ENCODE results near the gene ANO8. TPM values are rescaled to one million over a fixed set of nuclear protein-coding genes. Genes with fewer than 3 reads are reported as not detected.
A peak's percentile ranks its signal among the peaks of the same experiment; 100 is the strongest.

Gene ANO8
- total RNA-seq, 1 experiment from 2014 or later, result 3.0 TPM

DNA sequence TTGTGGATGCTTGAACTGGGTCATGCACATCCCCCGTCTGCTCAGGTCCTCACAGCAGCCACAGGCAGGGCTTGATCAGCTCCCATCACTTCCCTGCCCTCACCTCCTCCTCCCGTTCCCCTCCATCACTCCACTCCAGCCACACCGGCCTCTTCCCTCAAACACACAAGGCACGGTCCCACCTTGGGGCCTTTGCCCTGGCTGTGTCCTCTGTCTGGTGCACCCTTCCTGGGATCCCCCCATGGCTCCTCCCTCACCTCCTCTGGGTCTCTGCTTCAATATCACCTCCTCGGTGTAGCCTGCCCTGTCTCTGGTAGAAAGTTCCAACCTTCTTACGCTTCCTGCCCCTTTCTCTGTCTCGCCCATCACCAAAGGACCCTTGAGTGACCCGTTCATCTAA, 18.7 kb upstream of the ANO8 start:
- no peaks in the 10 kb centered on the region for H3K36me3 ChIP-seq
- H3K27ac ChIP-seq, result no peak overlapping the region
- DNase-seq, result no peak
- H3K27me3 ChIP-seq, result peaks cover 23% of the 10 kb centered on the region
- H3K4me3 ChIP-seq, result no peak overlapping the region
- H3K4me1 ChIP-seq, result peaks cover 8% of the 10 kb centered on the region; the same call in 1 of the 2 replicates
- H3K9me3 ChIP-seq (replicated peaks), result no peaks in the 10 kb centered on the region

GRCh38 chr19:17352608-17353280, 18.1 kb upstream of the ANO8 start:
- Histone ChIP-seq H3K9me3 (replicated peaks) (no peaks in the 10 kb centered on the region), H3K4me3 (no peak overlapping the region), H3K36me3 (no peaks in the 10 kb centered on the region), H3K27me3 (peaks cover 22% of the 10 kb centered on the region), H3K27ac (no peak overlapping the region), H3K4me1 (peaks cover 10% of the 10 kb centered on the region; the same call in 1 of the 2 replicates)
- DNase-seq, result no peak

DNA sequence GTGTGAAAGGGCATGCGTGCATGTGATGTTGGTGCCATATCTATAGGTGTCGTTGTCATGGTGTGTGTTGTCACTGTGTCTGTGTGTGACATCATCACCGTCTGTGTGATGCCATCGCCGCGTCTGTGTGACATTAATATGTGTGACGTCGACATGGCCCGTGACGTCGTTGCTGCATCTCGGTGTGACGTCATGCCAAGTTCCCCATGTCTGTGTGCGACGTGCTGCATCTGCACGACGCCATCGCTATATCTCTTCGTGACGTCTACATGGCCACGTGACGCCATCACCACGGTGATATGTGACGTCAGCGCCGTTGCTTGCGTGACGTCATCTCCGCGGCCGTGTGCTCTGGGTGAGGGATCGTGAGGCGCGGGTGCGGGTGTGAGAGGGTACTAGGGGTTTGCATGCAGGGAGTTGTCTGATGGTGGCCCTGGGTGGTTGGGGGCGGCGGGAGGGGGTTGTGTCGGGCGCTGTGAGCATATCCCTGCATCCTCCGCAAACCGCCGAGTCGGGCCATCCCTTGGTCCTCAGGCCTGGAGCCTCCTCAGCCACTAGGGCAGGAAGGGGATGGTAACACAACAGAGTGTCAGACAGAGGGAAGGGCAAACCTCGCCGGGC, 17.3 kb upstream of the ANO8 start:
- DNase-seq, result no peak
- peaks cover 19% of the 10 kb centered on the region for H3K27me3 ChIP-seq
- no peak overlapping the region for H3K27ac ChIP-seq
- H3K36me3 ChIP-seq, result no peaks in the 10 kb centered on the region
- H3K9me3 ChIP-seq (replicated peaks), result no peaks in the 10 kb centered on the region
- H3K4me3 ChIP-seq, result no peak overlapping the region
- H3K4me1 ChIP-seq, result peaks cover 18% of the 10 kb centered on the region

DNA sequence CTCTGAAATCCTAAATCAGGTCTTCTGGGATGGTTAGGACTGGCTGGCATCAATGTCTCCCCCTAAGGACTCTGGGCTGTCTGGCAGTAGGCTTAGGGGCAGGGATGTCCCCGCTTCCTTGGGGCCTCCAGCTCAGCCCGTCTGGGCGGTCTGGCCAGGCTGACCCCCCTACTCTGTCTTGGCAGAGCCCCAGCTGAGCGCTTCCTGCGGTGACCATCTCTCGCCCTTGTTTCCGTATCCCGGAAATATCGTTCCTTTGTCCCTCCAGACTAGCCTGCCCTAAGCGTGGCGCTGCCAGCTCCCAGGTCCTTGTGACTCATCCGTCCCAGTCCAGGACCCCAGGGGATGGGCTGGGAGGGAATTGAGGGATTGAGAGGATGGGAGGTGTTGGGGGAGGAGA, 14.0 kb upstream of the ANO8 start:
- no peaks in the 10 kb centered on the region; the same call in 1 of the 2 replicates for H3K36me3 ChIP-seq
- no peaks in the 10 kb centered on the region for H3K9me3 ChIP-seq (replicated peaks)
- H3K4me1 ChIP-seq, result peaks cover 18% of the 10 kb centered on the region
- H3K27me3 ChIP-seq, result peaks cover 9% of the 10 kb centered on the region
- H3K27ac ChIP-seq, result no peak overlapping the region
- peak overlapping the region; percentile 11 for H3K4me3 ChIP-seq
- DNase-seq, result peak; percentile 89 to 93

DNA sequence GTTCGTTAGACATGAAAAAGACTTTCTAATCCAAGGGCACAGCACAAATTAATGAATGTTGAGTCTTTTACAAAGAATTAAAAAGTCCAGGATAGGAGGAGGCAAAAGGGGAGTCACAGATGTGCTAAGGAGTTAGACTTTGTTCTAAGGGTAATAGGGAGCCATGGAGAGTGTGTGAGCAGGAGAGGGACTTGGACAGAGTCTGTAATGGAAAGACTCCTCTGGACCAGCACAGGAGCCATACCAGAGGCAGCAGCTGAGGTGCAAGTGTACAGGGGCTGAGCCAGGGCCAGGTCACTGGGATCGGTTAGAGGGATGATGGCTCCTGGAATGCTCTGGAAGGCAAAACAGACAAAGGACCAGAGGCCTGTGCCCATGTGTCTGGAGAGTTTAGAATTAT, 13.2 kb upstream of the ANO8 start:
- Histone ChIP-seq H3K27ac (no peak overlapping the region), H3K4me1 (peaks cover 18% of the 10 kb centered on the region), H3K27me3 (peaks cover 3% of the 10 kb centered on the region), H3K9me3 (replicated peaks) (no peaks in the 10 kb centered on the region), H3K4me3 (no peak overlapping the region), H3K36me3 (peaks cover 3% of the 10 kb centered on the region; the same call in 1 of the 2 replicates)
- no peak for DNase-seq

DNA sequence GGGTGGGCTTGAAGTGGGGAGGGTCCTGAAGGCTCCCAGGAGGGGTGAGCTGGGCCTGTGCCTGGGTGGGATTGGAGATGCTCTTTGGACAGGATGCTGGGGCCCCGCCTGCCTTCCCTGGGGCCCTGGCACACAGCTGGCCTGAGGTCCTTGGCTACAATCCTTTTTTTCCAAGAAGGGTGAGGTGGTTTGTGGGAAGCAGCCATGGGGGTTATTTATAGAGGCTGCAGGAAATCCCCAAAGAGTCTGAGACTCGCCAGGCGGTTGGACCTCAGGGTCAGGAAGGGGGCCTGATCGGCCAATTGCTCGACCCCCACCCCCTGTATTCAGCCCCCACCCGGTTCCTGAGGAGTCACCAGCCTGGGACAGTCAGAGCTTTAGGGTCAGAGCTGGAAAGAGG, 12.7 kb upstream of the ANO8 start:
- Histone ChIP-seq H3K9me3 (replicated peaks) (no peaks in the 10 kb centered on the region), H3K36me3 (peaks cover 3% of the 10 kb centered on the region; the same call in 1 of the 2 replicates), H3K27me3 (peaks cover 3% of the 10 kb centered on the region; the same call in 1 of the 2 replicates), H3K4me3 (no peak overlapping the region), H3K4me1 (peaks cover 18% of the 10 kb centered on the region), H3K27ac (no peak overlapping the region)
- peak in 1 of 2 experiments; percentile 52 for DNase-seq

GRCh38 chr19:17346109-17346671, 11.5 kb upstream of the ANO8 start:
- no peak overlapping the region for H3K27ac ChIP-seq

GRCh38 chr19:17341845-17342244, 7.2 kb upstream of the ANO8 start:
- Histone ChIP-seq H3K4me1 (peaks cover 2% of the 10 kb centered on the region; the same call in 1 of the 2 replicates), H3K27ac (no peak overlapping the region), H3K36me3 (peaks cover 11% of the 10 kb centered on the region; the same call in 1 of the 2 replicates), H3K9me3 (replicated peaks) (no peaks in the 10 kb centered on the region), H3K27me3 (no peaks in the 10 kb centered on the region), H3K4me3 (no peak overlapping the region)
- DNase-seq, result no peak

More at GRCh38 chr19:17346109-17346671, 11.5 kb upstream of the ANO8 start:
- peaks cover 2% of the 10 kb centered on the region; the same call in 1 of the 2 replicates for H3K27me3 ChIP-seq
- no peaks in the 10 kb centered on the region for H3K9me3 ChIP-seq (replicated peaks)
- peaks cover 10% of the 10 kb centered on the region; the same call in 1 of the 2 replicates for H3K36me3 ChIP-seq
- H3K4me3 ChIP-seq, result no peak overlapping the region
- DNase-seq, result peak; percentile 72 to 87
- peaks cover 18% of the 10 kb centered on the region for H3K4me1 ChIP-seq

GRCh38 chr19:17341386-17341785, 6.7 kb upstream of the ANO8 start:
- no peak overlapping the region for H3K27ac ChIP-seq
- H3K36me3 ChIP-seq, result peaks cover 11% of the 10 kb centered on the region; the same call in 1 of the 2 replicates
- no peak for DNase-seq
- no peaks in the 10 kb centered on the region for H3K27me3 ChIP-seq
- H3K4me3 ChIP-seq, result no peak overlapping the region
- H3K9me3 ChIP-seq (replicated peaks), result no peaks in the 10 kb centered on the region
- peaks cover 2% of the 10 kb centered on the region; the same call in 1 of the 2 replicates for H3K4me1 ChIP-seq

DNA sequence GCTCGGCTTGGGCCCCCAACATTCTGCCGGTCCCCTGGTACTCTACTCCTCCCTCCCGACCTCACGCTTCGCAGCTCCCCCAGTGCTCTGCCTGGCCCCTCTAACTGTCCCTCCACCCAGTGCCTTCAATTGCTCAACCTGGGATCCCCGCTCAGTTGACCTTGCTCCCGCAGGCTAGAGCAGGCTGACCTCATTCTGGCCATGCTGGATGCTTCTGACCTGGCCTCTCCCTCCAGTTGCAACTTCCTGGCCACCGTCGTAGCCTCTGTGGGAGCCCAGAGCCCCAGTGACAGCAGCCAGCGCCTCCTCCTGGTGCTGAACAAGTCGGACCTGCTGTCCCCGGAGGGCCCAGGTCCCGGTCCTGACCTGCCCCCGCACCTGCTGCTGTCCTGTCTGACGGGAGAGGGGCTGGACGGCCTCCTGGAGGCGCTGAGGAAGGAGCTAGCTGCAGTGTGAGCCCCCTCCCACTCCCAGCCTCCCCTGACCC, 6.3 kb upstream of the ANO8 start:
- no peak overlapping the region for H3K27ac ChIP-seq
- peaks cover 2% of the 10 kb centered on the region; the same call in 1 of the 2 replicates for H3K4me1 ChIP-seq
- no peaks in the 10 kb centered on the region for H3K27me3 ChIP-seq
- H3K9me3 ChIP-seq (replicated peaks), result no peaks in the 10 kb centered on the region
- peaks cover 11% of the 10 kb centered on the region; the same call in 1 of the 2 replicates for H3K36me3 ChIP-seq
- no peak overlapping the region for H3K4me3 ChIP-seq
- DNase-seq, result no peak

DNA sequence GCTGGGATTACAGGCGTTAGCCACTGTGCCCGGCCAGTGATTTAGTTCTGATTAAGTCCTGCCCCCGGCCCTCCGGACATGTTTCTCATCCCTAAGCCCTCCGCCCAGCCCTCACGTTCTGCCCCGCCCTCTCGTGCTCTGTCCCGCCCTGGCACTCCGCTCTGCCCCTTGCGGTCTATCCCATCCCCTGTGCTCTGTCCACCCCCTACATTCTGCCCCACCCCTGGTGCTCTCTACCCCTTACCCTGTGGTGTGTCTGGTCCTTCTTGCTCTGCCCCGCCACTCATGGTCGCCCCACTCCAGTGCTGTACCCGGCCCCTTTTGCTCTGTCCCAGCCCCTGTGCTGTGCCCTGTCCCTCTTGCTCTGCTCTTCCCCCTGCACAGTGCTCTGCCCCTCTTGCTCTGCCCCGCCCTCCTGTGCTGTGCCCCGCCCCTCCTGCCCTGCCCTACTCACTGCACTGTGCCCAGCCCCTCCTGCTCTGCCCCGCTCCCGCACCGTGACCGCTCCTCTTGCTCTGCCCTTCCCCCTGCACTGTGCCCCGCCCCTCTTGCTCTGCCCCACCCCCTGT, 5.7 kb upstream of the ANO8 start:
- no peaks in the 10 kb centered on the region for H3K27me3 ChIP-seq
- no peak overlapping the region for H3K27ac ChIP-seq
- no peak for DNase-seq
- H3K36me3 ChIP-seq, result peaks cover 11% of the 10 kb centered on the region; the same call in 1 of the 2 replicates
- peaks cover 2% of the 10 kb centered on the region; the same call in 1 of the 2 replicates for H3K4me1 ChIP-seq
- H3K9me3 ChIP-seq (replicated peaks), result no peaks in the 10 kb centered on the region
- H3K4me3 ChIP-seq, result no peak overlapping the region

GRCh38 chr19:17339088-17339741, 4.6 kb upstream of the ANO8 start:
- no peaks in the 10 kb centered on the region for H3K9me3 ChIP-seq (replicated peaks)
- peaks cover 11% of the 10 kb centered on the region; the same call in 1 of the 2 replicates for H3K36me3 ChIP-seq
- no peak overlapping the region for H3K4me3 ChIP-seq
- no peak for DNase-seq
- no peak overlapping the region for H3K27ac ChIP-seq
- no peaks in the 10 kb centered on the region for H3K27me3 ChIP-seq
- H3K4me1 ChIP-seq, result peaks cover 2% of the 10 kb centered on the region; the same call in 1 of the 2 replicates

GRCh38 chr19:17338433-17339078, 3.9 kb upstream of the ANO8 start:
- peaks cover 4% of the 10 kb centered on the region; the same call in 1 of the 2 replicates for H3K4me1 ChIP-seq
- no peak overlapping the region for H3K27ac ChIP-seq
- H3K9me3 ChIP-seq (replicated peaks), result no peaks in the 10 kb centered on the region
- H3K4me3 ChIP-seq, result peak overlapping the region; percentile 77
- no peak for DNase-seq
- H3K36me3 ChIP-seq, result peaks cover 10% of the 10 kb centered on the region; the same call in 1 of the 2 replicates
- H3K27me3 ChIP-seq, result no peaks in the 10 kb centered on the region
